Epithelial cell of proximal tubule (primary cell): Measurements from ENCODE around the gene GRAMD1A. TPM values are rescaled to one million over a fixed set of nuclear protein-coding genes. Genes with fewer than 3 reads are reported as not detected.
A peak's percentile ranks its signal among the peaks of the same experiment; 100 is the strongest.

Source experiments
- DNase-seq: peaks from one replicate; pipeline ENCODE4 v3.0.0-alpha.2; 2011; ENCODE audit warnings: low read depth
- H3K4me3 ChIP-seq: 2 replicates; pipeline ENCODE4 v1.5.1; 2011; ENCODE audit warnings: low read depth, mild to moderate bottlenecking, low read length
- CTCF ChIP-seq: conservative IDR thresholded peaks from 2 replicates; pipeline ENCODE4 v1.5.1; 2012; ENCODE audit warnings: low read depth, mild to moderate bottlenecking, low read length
- total RNA-seq: library from RNA; depleted of rRNA; stranded (reverse); fragments of >200 nt; gene quantifications from 2 replicates; pipeline ENCODE4 v1.2.3, GENCODE V29; 2015

GRAMD1A gene
- total RNA-seq, result 55.0 and 67.7 TPM in 2 replicates

GRCh38 chr19:34999498-35000337 is at the start of gene GRAMD1A:
Gene GRAMD1A, plus strand, starts transcription at chr19:35000323. Its CDS starts 156 bp downstream, at chr19:35000479.
- DNase-seq, result peak; percentile 58
- peak within 1 kb of the TSS; percentile 84 for H3K4me3 ChIP-seq
- no peak for TF ChIP-seq CTCF

- no peak for TF ChIP-seq CTCF
- no peak overlapping the region for H3K4me3 ChIP-seq
- no peak for DNase-seq
Measured at GRCh38 chr19:34953092-34953491, 47.0 kb upstream of the GRAMD1A start.

- no peak for DNase-seq
- no peak overlapping the region for H3K4me3 ChIP-seq
- no peak for TF ChIP-seq CTCF
Measured at GRCh38 chr19:34957830-34958751, 42.0 kb upstream of the GRAMD1A start.

- no peak overlapping the region for H3K4me3 ChIP-seq
- no peak for DNase-seq
- TF ChIP-seq CTCF, result no peak
Measured at GRCh38 chr19:34959021-34959420, 41.1 kb upstream of the GRAMD1A start.

GRCh38 chr19:34960103-34960805 is 39.9 kb upstream of the GRAMD1A start:
- H3K4me3 ChIP-seq, result no peak overlapping the region
- TF ChIP-seq CTCF, result no peak
- DNase-seq, result no peak

- TF ChIP-seq CTCF, result no peak
- no peak overlapping the region for H3K4me3 ChIP-seq
- DNase-seq, result no peak
Measured at GRCh38 chr19:34960940-34961679, 39.0 kb upstream of the GRAMD1A start.
